HCT116 (cell line): ENCODE measurements around the gene PHF20. TPM values are rescaled to one million over a fixed set of nuclear protein-coding genes. Genes with fewer than 3 reads are reported as not detected.

Experiments used
- ATAC-seq: fragments of 200-7000 bp; cut with Tn5 transposase; 2 replicates; pipeline ENCODE4 v1.9.1; 2020; ENCODE audit warnings: mild to moderate bottlenecking, moderate library complexity
- BruUV-seq: library from RNA; stranded (reverse); fragments of 400-500 nt; replicated peaks from 2 replicates; lab custom pipeline; 2021; lab: Mats Ljungman, UMichigan
- CTCF ChIA-PET: fragments of 300-600 bp; sonication (Branson Sonifier 250); formaldehyde crosslinking; loops from one replicate; lab custom pipeline; 2021; ENCODE audit warnings: antibody characterized with exemption; lab: Charles Lee
- POLR2A ChIA-PET: fragments of 300-600, 350-600 bp; sonication (Branson Sonifier 250); formaldehyde crosslinking; loops from one replicate; lab custom pipeline; 2021; ENCODE audit warnings: antibody characterized with exemption; lab: Charles Lee
- RAD21 ChIA-PET, 2 experiments: fragments of 300-600 bp; sonication (Branson Sonifier 250); formaldehyde crosslinking; loops; one replicate each; lab custom pipeline; 2023; ENCODE audit warnings: low total read pairs in 2 of 2; ENCODE audit not compliant: uncharacterized antibody in 2 of 2, unreplicated experiment in 2 of 2, low non-redundant PET in 1 of 2; lab: Charles Lee
- DNase-seq: peaks from one replicate; pipeline ENCODE4 v3.0.0-alpha.2; 2010; ENCODE audit warnings: low read depth, low spot score
- H2AFZ ChIP-seq: fragments of 200-600 bp; shearing (Covaris generic), sonication (generic); 2 replicates; pipeline ENCODE4 v1.6.1; 2017; ENCODE audit warnings: low read depth, mixed run types, mixed read lengths, antibody characterized with exemption, low read length; ENCODE audit not compliant: poor library complexity, severe bottlenecking
- H3K27ac ChIP-seq: 2 replicates; pipeline ENCODE4 v1.5.1; 2012; ENCODE audit warnings: low read depth, low read length
- H3K27me3 ChIP-seq: fragments of 200-600 bp; sonication (generic); 2 replicates; pipeline ENCODE4 v1.6.1; 2016; ENCODE audit warnings: mixed run types, low read length, mixed read lengths; ENCODE audit not compliant: insufficient read depth
- H3K36me3 ChIP-seq, 2 experiments: fragments of 200-500 bp in 1 of 2; fragments of 200-600 bp in 1 of 2; sonication (Bioruptor generic) in 1 of 2; sonication (generic) in 1 of 2; 2 replicates each; pipeline versions ENCODE4 v1.5.1 to v1.6.1; 2014 to 2016; ENCODE audit warnings: low read length in 2 of 2, inconsistent platforms in 1 of 2, mixed read lengths in 1 of 2, mixed run types in 1 of 2; ENCODE audit not compliant: insufficient read depth in 2 of 2, control insufficient read depth in 1 of 2
- H3K4me1 ChIP-seq, 2 experiments: fragments of 200-600 bp in 1 of 2; sonication (generic) in 1 of 2; 2 replicates each; pipeline versions ENCODE4 v1.5.1 to v1.6.1; 2012 to 2017; ENCODE audit warnings: low read length in 2 of 2, inconsistent platforms in 1 of 2, mild to moderate bottlenecking in 1 of 2, mixed read lengths in 1 of 2, mixed run types in 1 of 2, moderate library complexity in 1 of 2; ENCODE audit not compliant: insufficient read depth in 2 of 2, control insufficient read depth in 1 of 2
- H3K4me2 ChIP-seq: fragments of 200-600 bp; sonication (generic); 2 replicates; pipeline ENCODE4 v1.6.1; 2017; ENCODE audit warnings: mixed run types, low read length, mixed read lengths
- H3K4me3 ChIP-seq, 2 experiments: fragments of 200-600 bp in 1 of 2; sonication (generic) in 1 of 2; replicated peaks in 1 of 2; 2 replicates each; pipeline ENCODE4 v1.5.1; 2011 to 2016; ENCODE audit warnings: low read length in 2 of 2, control low read depth in 1 of 2, low read depth in 1 of 2, mild to moderate bottlenecking in 1 of 2, mixed read lengths in 1 of 2, mixed run types in 1 of 2
- H3K79me2 ChIP-seq: fragments of 200-600 bp; sonication (generic); 2 replicates; pipeline ENCODE4 v1.6.1; 2017; ENCODE audit warnings: mild to moderate bottlenecking, mixed run types, low read length, moderate library complexity, mixed read lengths; ENCODE audit not compliant: insufficient read depth
- H3K9ac ChIP-seq: fragments of 200-600 bp; sonication (generic); 2 replicates; pipeline ENCODE4 v1.6.1; 2016; ENCODE audit warnings: low read length, mixed read lengths
- H3K9me2 ChIP-seq: fragments of 200-600 bp; sonication (generic), shearing (Covaris generic); 2 replicates; pipeline ENCODE4 v1.6.1; 2017; ENCODE audit warnings: mixed run types, mild to moderate bottlenecking, moderate library complexity; ENCODE audit not compliant: insufficient read depth
- H3K9me3 ChIP-seq, 2 experiments: fragments of 200-500 bp in 1 of 2; fragments of 200-600 bp in 1 of 2; sonication (Bioruptor generic) in 1 of 2; sonication (generic) in 1 of 2; 2 replicates each; pipeline ENCODE4 v1.6.1; 2014 to 2017; ENCODE audit warnings: low read length in 2 of 2, mixed read lengths in 2 of 2, inconsistent platforms in 1 of 2, low read depth in 1 of 2, mild to moderate bottlenecking in 1 of 2, mixed run types in 1 of 2, moderate library complexity in 1 of 2; ENCODE audit not compliant: control insufficient read depth in 1 of 2, insufficient read depth in 1 of 2
- H4K20me1 ChIP-seq: fragments of 200-600 bp; sonication (generic), shearing (Covaris generic); 2 replicates; pipeline ENCODE4 v1.6.1; 2017; ENCODE audit warnings: mixed run types, mild to moderate bottlenecking, moderate library complexity; ENCODE audit not compliant: insufficient read depth
- CBX3 ChIP-seq: IDR thresholded peaks from 2 replicates; pipeline ENCODE4 v1.6.1; 2012; ENCODE audit warnings: low read depth
- CEBPB ChIP-seq: IDR thresholded peaks from 2 replicates; pipeline ENCODE4 v1.6.1; 2012; ENCODE audit warnings: low read depth
- EGR1 ChIP-seq: IDR thresholded peaks from 2 replicates; pipeline ENCODE4 v1.6.1; 2012; ENCODE audit warnings: low read depth
- ELF1 ChIP-seq: IDR thresholded peaks from 2 replicates; pipeline ENCODE4 v1.6.1; 2012; ENCODE audit warnings: low read depth, borderline replicate concordance
- SIN3A ChIP-seq: IDR thresholded peaks from 2 replicates; pipeline ENCODE4 v1.6.1; 2012; ENCODE audit warnings: low read depth
- SRF ChIP-seq: IDR thresholded peaks from 2 replicates; pipeline ENCODE4 v1.6.1; 2012; ENCODE audit warnings: low read depth
- YY1 ChIP-seq: IDR thresholded peaks from 2 replicates; pipeline ENCODE4 v1.6.1; 2011; ENCODE audit warnings: low read length, low read depth, moderate library complexity, mild to moderate bottlenecking; ENCODE audit not compliant: insufficient replicate concordance; ENCODE audit errors: extremely low read depth
- ZNF274 ChIP-seq: fragments of 200-500 bp; sonication (Bioruptor generic); IDR thresholded peaks from 2 replicates; pipeline ENCODE4 v1.6.1; 2014; ENCODE audit warnings: mild to moderate bottlenecking, low read depth, low read length, inconsistent platforms
- intact Hi-C: fragments of 100-400 bp; cut with micrococcal nuclease; formaldehyde crosslinking; loops from 2 replicates; pipeline ENCODE4 v1.10.0; 2022
- total RNA-seq: library from RNA; stranded (reverse); gene quantifications from one replicate; pipeline ENCODE4 v1.2.1, GENCODE V29; 2021; ENCODE audit not compliant: unreplicated experiment
- TF ChIP-seq, protein P1 (sequence below): IDR thresholded peaks from 2 replicates; pipeline ENCODE4 v1.6.1; 2011; ENCODE audit warnings: mild to moderate bottlenecking, low read length, moderate library complexity; ENCODE audit not compliant: insufficient replicate concordance; ENCODE audit errors: extremely low read depth
- TF ChIP-seq, protein P2 (sequence below): IDR thresholded peaks from 2 replicates; pipeline ENCODE4 v1.6.1; 2012
- TF ChIP-seq, protein P3 (sequence below): IDR thresholded peaks from 2 replicates; pipeline ENCODE4 v1.6.1; 2012; ENCODE audit warnings: low read depth
- TF ChIP-seq, protein P4 (sequence below), 3 experiments: fragments of 200-600 bp in 1 of 3; sonication (generic) in 1 of 3; IDR thresholded peaks in 2 of 3; conservative IDR thresholded peaks in 1 of 3; 2 replicates each; pipeline ENCODE4 v1.5.1; 2012 to 2017; ENCODE audit warnings: low read depth in 2 of 3, low read length in 2 of 3, antibody characterized with exemption in 1 of 3, borderline replicate concordance in 1 of 3, control low read depth in 1 of 3, mild to moderate bottlenecking in 1 of 3, mixed read lengths in 1 of 3, mixed run types in 1 of 3, moderate library complexity in 1 of 3; ENCODE audit not compliant: insufficient read depth in 1 of 3

Gene PHF20
- total RNA-seq, 1 experiment from 2014 or later: 40.8 TPM

DNA sequence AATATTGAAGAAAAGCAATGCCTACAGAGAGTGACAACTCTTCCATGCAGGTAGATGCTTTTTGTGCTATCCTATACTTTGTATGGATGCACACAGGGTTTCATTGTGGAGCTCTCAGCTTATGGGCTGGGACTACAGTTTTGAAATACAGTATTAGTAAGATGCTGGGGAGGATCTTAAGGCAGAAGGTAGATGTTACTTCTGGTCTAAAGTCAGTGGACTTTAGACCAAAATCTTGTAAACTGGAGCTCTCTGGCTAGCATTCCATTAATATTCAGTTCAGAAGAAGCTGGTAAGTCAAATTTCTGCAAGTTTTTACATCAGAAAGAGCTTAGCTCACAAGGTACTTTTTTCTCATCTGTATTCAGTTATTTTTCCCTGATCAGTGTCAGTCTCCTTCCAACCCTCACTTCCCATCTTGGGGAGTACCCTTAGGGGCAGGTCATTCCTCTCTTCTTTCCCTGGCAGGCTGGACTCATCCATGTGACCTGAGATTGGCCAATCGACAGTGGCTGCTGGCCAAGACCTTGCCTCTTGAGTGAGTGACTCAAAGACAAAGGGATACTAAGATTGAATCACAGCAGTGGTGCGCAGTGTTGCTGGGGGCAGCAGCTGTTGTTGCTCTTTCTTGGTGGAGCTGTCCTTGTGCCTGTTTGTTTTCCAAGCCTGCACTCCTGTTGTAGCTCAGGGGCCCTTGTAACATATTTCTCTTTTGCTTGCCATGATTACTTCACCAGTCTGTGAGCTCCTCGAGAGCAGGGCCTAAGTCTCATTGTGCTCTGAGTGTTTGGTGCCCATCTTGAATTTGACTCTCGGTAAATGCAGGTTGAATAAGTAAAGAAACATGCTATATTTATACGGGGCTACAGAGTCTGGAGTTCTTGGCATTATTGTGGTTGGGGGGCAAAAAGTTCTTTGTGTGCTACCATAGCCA, 2.8 kb upstream of the PHF20 start (continued):
- TF ChIP-seq, protein P1, sequence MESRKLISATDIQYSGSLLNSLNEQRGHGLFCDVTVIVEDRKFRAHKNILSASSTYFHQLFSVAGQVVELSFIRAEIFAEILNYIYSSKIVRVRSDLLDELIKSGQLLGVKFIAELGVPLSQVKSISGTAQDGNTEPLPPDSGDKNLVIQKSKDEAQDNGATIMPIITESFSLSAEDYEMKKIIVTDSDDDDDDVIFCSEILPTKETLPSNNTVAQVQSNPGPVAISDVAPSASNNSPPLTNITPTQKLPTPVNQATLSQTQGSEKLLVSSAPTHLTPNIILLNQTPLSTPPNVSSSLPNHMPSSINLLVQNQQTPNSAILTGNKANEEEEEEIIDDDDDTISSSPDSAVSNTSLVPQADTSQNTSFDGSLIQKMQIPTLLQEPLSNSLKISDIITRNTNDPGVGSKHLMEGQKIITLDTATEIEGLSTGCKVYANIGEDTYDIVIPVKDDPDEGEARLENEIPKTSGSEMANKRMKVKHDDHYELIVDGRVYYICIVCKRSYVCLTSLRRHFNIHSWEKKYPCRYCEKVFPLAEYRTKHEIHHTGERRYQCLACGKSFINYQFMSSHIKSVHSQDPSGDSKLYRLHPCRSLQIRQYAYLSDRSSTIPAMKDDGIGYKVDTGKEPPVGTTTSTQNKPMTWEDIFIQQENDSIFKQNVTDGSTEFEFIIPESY: no peak

DNA sequence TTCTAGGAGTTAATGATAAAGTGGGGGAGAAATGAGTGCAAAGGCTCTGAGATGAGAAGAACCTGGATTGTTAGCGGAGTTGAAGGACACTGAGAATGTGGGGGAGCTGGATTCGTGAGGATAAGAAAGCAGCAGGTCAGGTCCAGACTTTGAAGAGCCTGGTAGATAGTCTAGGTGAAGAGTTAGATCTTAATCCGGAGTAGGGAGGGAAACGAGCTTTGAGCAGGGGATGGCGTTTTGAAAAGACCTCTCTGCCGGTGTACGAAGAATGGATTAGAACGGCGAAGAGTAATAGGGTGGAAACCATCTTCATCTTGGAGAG, 487 bp upstream of the PHF20 start:
- no peaks in the 10 kb centered on the region for H3K9me3 ChIP-seq
- H3K4me3 ChIP-seq: no peak overlapping the region
- H3K36me3 ChIP-seq: no peaks in the 10 kb centered on the region
- no peaks in the 10 kb centered on the region for H4K20me1 ChIP-seq
- no TSS peak for BruUV-seq
- no peak overlapping the region; the same call in 1 of the 2 replicates for H3K27ac ChIP-seq
- H3K9me2 ChIP-seq: no peaks in the 10 kb centered on the region
- peaks cover 37% of the 10 kb centered on the region for H3K79me2 ChIP-seq
- no peaks in the 10 kb centered on the region for H3K27me3 ChIP-seq
- TF ChIP-seq, protein P2, sequence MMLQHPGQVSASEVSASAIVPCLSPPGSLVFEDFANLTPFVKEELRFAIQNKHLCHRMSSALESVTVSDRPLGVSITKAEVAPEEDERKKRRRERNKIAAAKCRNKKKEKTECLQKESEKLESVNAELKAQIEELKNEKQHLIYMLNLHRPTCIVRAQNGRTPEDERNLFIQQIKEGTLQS: no peak
- TF ChIP-seq EGR1: no peak
- TF ChIP-seq, protein P3, sequence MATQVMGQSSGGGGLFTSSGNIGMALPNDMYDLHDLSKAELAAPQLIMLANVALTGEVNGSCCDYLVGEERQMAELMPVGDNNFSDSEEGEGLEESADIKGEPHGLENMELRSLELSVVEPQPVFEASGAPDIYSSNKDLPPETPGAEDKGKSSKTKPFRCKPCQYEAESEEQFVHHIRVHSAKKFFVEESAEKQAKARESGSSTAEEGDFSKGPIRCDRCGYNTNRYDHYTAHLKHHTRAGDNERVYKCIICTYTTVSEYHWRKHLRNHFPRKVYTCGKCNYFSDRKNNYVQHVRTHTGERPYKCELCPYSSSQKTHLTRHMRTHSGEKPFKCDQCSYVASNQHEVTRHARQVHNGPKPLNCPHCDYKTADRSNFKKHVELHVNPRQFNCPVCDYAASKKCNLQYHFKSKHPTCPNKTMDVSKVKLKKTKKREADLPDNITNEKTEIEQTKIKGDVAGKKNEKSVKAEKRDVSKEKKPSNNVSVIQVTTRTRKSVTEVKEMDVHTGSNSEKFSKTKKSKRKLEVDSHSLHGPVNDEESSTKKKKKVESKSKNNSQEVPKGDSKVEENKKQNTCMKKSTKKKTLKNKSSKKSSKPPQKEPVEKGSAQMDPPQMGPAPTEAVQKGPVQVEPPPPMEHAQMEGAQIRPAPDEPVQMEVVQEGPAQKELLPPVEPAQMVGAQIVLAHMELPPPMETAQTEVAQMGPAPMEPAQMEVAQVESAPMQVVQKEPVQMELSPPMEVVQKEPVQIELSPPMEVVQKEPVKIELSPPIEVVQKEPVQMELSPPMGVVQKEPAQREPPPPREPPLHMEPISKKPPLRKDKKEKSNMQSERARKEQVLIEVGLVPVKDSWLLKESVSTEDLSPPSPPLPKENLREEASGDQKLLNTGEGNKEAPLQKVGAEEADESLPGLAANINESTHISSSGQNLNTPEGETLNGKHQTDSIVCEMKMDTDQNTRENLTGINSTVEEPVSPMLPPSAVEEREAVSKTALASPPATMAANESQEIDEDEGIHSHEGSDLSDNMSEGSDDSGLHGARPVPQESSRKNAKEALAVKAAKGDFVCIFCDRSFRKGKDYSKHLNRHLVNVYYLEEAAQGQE: no peak
- TF ChIP-seq SRF: no peak
- no peak for TF ChIP-seq ELF1
- TF ChIP-seq, protein P4, sequence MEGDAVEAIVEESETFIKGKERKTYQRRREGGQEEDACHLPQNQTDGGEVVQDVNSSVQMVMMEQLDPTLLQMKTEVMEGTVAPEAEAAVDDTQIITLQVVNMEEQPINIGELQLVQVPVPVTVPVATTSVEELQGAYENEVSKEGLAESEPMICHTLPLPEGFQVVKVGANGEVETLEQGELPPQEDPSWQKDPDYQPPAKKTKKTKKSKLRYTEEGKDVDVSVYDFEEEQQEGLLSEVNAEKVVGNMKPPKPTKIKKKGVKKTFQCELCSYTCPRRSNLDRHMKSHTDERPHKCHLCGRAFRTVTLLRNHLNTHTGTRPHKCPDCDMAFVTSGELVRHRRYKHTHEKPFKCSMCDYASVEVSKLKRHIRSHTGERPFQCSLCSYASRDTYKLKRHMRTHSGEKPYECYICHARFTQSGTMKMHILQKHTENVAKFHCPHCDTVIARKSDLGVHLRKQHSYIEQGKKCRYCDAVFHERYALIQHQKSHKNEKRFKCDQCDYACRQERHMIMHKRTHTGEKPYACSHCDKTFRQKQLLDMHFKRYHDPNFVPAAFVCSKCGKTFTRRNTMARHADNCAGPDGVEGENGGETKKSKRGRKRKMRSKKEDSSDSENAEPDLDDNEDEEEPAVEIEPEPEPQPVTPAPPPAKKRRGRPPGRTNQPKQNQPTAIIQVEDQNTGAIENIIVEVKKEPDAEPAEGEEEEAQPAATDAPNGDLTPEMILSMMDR (IDR thresholded peaks at IDR 0.05 in 2 of 3, conservative IDR thresholded peaks at IDR 0.05 in 1 of 3; ENCODE audit: borderline replicate concordance in 1 of 3, insufficient read depth in 1 of 3, low read depth in 2 of 3, low read length in 2 of 3): no peak
- no peak for TF ChIP-seq CEBPB
- no peak for TF ChIP-seq SIN3A
- no peak for TF ChIP-seq CBX3
- TF ChIP-seq YY1: no peak
- TF ChIP-seq ZNF274: no peak
- TF ChIP-seq, all 23 proteins: peak for 0
- Histone ChIP-seq H3K9ac (no peak overlapping the region), H2AFZ (peak overlapping the region; percentile 20), H3K4me1 (peaks cover 19 to 39% of the 10 kb centered on the region in 2 experiments), H3K4me2 (0 out of 2 replicates have a peak overlapping the region, but pooled peaks have one; percentile 89)
- ChIA-PET POLR2A (interaction anchor here (0.6 to 5.0 kb wide), 3 partner anchors 28 to 183 kb away, joined by 3 to 58 read pairs (median 5); partner anchors contain the start of genes RBM39 and SCAND1), RAD21 (interaction anchor here in 1 of 2 experiments (0.7 kb wide), 1 partner anchor 29 kb away, joined by 3 read pairs; no protein-coding TSS in a partner anchor), CTCF (interaction anchor here (0.6 to 1.4 kb wide), 2 partner anchors 29 to 367 kb away, joined by 3 to 4 read pairs; partner anchors contain the start of gene RBM39)
- intact Hi-C loops: no loop called here
- no peak for DNase-seq
- no peak for ATAC-seq
